ENCODE results near the gene HIP1R. TPM values are rescaled to one million over a fixed set of nuclear protein-coding genes. Genes with fewer than 3 reads are reported as not detected.
"Not testable (repeated sequence)": the region's sequence is repeated elsewhere in the genome, so short reads cannot be mapped to it uniquely, and the experiment has no call there.

Gene HIP1R
- total RNA-seq, 2 donors from 2014 or later, result 20.0 to 28.1 TPM

DNA sequence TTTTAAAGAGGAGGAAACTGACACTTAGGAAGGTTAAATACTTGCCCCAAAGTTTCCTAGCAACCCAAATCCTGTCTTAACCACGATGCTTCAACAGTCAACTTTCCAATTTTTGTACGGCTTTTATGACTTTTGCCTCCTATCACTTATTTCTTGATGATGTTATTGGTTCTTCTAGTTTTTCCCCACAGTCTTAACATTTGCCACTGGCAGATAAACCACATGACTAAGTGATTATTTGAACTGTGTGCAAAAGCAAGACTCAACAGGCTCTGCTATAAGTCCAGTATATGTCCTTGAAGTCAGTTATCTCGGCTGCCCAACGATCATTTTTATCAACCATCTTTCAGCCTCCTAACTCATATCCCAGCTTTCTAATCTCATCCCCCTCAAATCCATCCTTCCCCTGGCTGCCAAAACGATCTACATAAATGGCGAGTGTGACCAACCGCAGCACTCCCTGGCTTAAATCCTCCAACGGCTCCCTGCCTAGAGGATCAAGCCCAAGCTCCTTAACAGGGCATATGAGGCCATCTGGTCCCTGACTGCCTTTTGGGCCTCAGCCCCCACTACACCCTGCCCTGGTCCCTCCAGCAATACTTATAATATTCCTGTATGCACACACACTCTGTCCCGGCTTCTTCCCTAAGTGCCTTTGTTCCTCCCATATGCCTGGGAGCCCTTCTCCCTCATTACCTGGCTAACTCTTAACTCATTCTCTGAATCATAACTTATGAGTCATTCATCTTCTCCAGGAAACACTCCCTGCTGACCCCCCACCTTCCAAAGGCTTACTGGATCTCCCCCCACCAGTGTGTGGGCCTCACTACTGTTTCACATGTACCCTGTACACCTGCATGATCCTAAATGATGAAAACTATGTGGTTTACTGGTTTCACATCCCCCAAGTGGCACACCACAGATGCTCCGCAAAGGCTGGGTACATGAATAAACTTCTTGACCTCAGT lies 51.9 kb downstream of the HIP1R start:
- Mint-ChIP-seq H3K9me3 (no peaks in the 10 kb centered on the region), H3K4me1 (ENCODE audit: low read depth) (peaks cover 93% of the 10 kb centered on the region), H3K4me3 (peak overlapping the region; percentile 76 to 86), H3K27ac (peak overlapping the region; percentile 30), H3K36me3 (ENCODE audit: insufficient read depth in 2 of 2) (peaks cover 5 to 8% of the 10 kb centered on the region in 2 donors), H3K27me3 (ENCODE audit: low read depth) (peaks cover 32% of the 10 kb centered on the region)
- DNase-seq, result peak; percentile 77 to 81
- peak; percentile 76 for ATAC-seq (replicated peaks in 1 of 2)

DNA sequence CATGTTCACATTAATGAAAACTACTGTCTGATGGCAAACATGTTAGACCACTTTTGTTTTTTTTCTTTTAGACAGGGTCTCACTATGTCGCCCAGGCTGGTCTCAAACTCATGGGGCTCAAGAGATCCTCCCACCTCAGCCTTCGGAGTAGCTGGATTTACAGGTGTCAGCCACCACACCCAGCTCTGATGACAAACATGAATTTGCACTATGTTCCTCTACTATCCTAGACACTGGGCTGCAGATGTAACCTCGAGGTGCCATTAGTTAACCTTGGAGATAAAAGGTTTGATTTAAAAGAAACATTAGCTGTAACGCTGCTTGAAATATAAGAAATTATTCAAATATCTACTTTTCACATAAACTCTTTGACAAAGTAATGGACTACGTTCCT lies 52.6 kb downstream of the HIP1R start:
- Mint-ChIP-seq H3K27ac (peak overlapping the region; percentile 68), H3K36me3 (ENCODE audit: insufficient read depth in 2 of 2) (peaks cover 5 to 8% of the 10 kb centered on the region in 2 donors), H3K4me3 (peak overlapping the region; percentile 76 to 86), H3K9me3 (no peaks in the 10 kb centered on the region), H3K27me3 (ENCODE audit: low read depth) (peaks cover 25% of the 10 kb centered on the region), H3K4me1 (ENCODE audit: low read depth) (peaks cover 93% of the 10 kb centered on the region)
- DNase-seq (no peak), ATAC-seq (replicated peaks in 1 of 2) (peak in 1 of 2 donors; percentile 27)

DNA sequence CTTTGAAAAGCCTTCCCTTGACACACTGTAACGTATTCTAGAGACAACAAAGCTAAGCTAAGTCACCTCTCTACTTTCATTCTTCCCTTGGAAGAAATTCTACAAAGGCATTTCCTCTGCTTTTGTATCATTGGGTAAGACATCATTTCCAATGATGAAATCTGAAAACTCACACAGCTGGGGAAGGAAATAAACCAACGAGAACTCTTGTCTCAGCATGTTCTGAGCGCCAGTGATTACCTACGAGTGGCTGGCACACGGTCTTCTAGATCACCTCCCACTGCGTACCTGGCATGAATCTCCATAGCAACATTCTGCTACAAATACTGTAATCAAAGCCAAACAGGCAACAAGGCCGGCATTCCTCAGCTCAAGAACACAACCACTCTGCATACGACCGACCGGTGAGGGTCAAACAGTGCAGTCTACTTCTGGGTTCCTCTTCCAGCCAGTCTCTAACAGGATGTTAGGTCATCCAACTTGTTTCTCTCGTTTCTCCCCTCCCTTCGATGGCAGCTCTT lies 53.0 kb downstream of the HIP1R start:
- Mint-ChIP-seq H3K9me3 (no peaks in the 10 kb centered on the region), H3K4me1 (ENCODE audit: low read depth) (peaks cover 91% of the 10 kb centered on the region), H3K27ac (peak overlapping the region; percentile 68), H3K27me3 (ENCODE audit: low read depth) (peaks cover 21% of the 10 kb centered on the region), H3K36me3 (ENCODE audit: insufficient read depth in 2 of 2) (peaks cover 5 to 6% of the 10 kb centered on the region in 2 donors), H3K4me3 (peak overlapping the region; percentile 76 to 86)
- DNase-seq (peak; percentile 50 to 52), ATAC-seq (replicated peaks in 1 of 2) (peak; percentile 67 to 72)

DNA sequence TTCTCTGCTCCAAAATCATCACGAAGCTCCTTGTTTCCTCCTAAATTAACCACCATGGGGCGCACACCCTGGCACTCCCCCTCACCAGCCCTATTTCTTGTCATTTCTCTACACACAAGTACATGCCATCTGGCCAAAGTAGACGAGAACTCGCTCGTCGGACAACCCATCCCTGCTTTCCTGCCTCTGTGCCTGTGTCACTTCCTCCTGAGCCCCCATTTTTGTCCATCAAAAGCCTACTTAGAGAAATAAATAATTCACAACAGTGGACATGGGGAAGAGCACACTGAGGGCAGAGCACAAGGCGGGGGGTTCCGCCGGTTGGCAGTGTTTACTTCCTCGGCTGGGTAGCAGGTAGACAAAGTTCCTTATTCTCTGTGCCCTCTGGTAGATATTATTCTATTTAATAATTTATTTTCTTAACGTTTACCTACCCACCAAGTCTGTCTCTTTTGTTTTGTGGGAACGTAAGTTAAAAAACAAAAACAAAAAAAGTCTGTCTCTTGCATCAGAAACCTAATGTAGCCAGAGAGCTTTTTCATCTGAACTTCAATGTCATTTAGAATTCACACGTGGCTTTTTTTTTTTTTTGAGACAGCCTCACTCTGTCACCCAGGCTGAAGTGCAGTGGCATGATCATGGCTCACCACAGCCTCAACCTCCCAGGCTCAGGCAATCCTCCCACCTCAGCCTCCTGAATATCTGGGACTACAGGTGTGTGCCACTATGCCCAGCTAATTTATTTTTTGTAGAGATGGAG lies 54.7 kb downstream of the HIP1R start:
- Mint-ChIP-seq H3K27me3 (ENCODE audit: low read depth) (peaks cover 14% of the 10 kb centered on the region), H3K9me3 (no peaks in the 10 kb centered on the region), H3K4me1 (ENCODE audit: low read depth) (peaks cover 90% of the 10 kb centered on the region), H3K4me3 (peak overlapping the region; percentile 57 to 86), H3K36me3 (ENCODE audit: insufficient read depth in 2 of 2) (peaks cover under 1 to 5% of the 10 kb centered on the region in 2 donors), H3K27ac (no peak overlapping the region)
- ATAC-seq (replicated peaks in 1 of 2), result no peak
- DNase-seq, result peak in 1 of 2 donors; percentile 35

DNA sequence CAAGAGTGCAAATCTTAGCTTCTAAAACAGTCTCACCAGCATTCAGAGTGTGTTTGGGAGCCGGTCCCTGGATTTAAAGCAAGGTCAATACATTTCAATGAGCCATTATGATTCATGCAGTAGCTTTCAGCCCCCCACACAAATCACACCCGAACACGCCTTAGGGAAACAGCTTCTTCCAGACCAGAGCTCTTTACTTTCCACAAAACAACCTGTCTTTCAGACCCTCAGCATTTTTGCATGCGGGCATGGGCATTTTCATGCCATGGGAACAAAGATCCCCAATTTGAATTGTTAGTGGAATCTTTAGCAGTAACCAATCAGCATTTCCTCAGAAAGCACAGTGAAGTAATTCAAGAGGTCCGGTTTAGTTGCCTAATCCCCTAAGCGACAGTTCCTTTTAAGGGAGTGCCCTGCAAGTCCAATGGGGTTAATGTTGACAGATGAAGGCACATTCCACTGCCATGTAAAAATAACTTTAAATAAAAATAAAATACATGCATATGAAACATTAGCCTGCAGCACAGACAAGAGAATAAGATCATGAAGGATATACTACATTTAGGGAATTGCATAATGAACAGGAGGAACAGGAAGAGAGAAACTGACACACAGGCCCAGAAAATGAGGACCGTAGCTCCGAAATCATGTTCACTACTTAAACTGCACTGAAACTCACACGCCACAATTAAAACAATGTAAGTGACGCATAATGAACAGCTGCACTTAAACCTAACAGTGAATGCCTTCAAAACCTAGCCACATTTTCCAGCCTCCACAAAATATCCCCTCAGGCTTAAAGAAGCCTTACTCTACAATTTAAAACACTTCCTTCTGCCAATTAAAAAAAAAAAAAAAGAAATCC lies 56.6 kb downstream of the HIP1R start:
- ATAC-seq (replicated peaks in 1 of 2), result no peak
- Mint-ChIP-seq H3K27me3 (ENCODE audit: low read depth) (peaks cover 21% of the 10 kb centered on the region), H3K4me3 (peak overlapping the region in 1 of 2 donors; percentile 12), H3K27ac (no peak overlapping the region), H3K9me3 (no peaks in the 10 kb centered on the region), H3K36me3 (ENCODE audit: insufficient read depth in 2 of 2) (peaks cover 5 to 9% of the 10 kb centered on the region in 2 donors), H3K4me1 (ENCODE audit: low read depth) (peaks cover 97% of the 10 kb centered on the region)
- no peak for DNase-seq

DNA sequence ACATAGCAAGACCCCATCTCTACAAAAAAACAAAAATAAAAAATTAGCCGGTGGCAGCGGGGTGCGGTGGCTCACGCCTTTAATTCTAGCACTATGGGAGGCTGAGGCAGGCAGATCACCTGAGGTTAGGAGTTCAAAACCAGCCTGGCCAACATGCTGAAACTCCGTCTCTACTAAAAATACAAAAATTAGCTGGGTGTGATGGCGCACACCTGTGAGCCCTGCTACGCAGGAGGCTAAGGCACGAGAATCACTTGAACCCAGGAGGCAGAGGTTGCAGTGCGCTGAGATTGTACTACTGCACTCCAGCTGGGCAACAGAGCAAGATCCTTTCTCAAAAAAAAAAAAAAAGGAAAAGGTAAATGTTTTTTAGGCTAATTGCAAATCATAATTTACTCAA lies 57.5 kb downstream of the HIP1R start:
- not testable (repeated sequence) for H3K36me3 Mint-ChIP-seq (ENCODE audit: insufficient read depth in 2 of 2); H3K9me3 Mint-ChIP-seq; H3K27ac Mint-ChIP-seq; DNase-seq; ATAC-seq (replicated peaks in 1 of 2)
- Mint-ChIP-seq H3K4me3 (peak overlapping the region in 1 of 2 donors; percentile 12), H3K4me1 (ENCODE audit: low read depth) (peaks cover 97% of the 10 kb centered on the region), H3K27me3 (ENCODE audit: low read depth) (peaks cover 13% of the 10 kb centered on the region)

DNA sequence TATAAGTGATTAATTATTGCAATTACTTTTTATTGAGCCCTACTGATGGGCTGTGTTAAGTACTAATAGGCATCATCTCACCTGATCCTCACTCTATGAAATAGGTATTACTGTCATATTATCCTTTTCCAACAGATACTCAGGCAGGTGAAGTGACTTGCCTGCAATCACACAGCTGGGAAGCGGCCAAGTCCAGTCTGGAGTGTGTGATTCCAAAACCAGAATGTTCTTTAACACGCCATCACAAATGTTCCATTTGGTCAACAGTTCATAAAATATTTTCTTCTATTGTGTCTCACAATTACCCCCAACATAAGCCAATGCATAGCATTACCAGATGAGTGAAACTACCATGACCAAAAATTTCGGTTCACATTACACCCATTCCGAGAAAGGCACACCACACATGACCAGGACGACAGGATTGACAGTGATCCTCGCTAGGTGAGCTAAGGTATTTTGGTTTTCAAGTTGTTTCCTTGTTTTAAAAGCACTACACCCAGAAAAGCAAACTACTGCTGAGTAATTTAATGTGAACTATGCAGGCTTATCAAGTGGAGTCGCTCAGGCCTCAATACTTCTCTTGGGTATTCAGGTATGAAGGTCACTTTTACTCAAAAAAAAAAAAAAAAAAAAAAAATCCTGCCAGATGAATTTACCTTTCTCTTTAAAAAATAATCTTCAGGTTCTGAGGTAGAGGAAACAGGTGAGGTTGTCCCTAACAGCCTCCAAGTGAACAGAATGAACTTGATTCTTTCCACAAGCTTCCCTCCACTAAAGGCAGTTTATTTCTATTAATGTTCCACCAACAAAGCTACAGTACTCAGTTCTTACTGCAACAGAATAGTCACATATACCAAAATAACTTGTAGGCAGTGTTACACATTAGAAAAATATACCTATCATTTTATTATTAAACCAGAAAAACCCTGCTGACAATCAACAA lies 58.2 kb downstream of the HIP1R start:
- Mint-ChIP-seq H3K27me3 (ENCODE audit: low read depth) (peaks cover 13% of the 10 kb centered on the region), H3K4me1 (ENCODE audit: low read depth) (peaks cover 97% of the 10 kb centered on the region), H3K36me3 (ENCODE audit: insufficient read depth in 2 of 2) (peaks cover 5 to 7% of the 10 kb centered on the region in 2 donors), H3K9me3 (no peaks in the 10 kb centered on the region), H3K4me3 (peak overlapping the region; percentile 44 to 91), H3K27ac (peak overlapping the region; percentile 8)
- DNase-seq (no peak), ATAC-seq (replicated peaks in 1 of 2) (no peak)

DNA sequence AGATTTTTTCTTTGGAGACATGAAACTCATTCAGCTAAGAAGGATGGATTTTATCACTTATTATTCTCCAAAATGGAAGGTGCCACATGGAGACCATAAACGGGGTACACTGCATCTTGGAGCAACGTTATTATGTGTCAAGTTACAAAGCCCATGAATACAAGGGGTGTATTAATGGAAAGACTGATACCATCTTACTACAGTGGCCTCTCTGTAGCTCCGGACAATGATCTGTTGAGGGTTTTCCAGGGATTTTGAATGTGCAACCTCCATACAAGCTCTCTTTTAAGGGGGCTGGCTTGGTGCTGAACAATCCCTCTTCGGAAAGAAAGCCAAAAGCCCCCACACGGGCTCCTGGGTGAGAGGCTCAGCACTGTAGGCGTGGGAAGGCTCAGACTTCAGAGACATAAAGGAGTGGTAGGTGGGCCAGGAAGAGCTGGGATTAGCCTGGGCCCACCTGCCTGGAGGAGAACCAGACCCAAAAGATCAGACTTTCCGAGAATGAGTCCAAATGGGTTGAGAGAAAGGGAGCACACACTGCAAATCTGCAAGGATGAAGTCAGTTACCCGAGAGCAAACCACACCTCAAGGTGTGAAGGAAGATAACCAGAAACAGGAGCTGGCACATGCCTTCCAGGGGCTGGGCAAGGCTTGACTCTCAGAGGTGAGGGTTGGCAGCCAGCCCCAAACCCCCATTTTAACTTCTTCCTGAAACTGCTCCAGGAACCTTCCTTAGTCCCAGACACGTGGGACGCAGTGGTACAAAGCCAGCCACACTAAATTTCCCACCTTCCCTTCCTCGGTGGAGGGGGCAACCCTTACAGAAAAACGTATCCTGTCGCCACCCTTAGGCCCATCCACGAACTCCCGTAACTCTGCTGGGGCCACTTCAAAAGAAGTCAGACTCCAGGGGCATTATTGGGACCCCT lies 59.2 kb downstream of the HIP1R start:
- ATAC-seq (replicated peaks in 1 of 2), result no peak
- Mint-ChIP-seq H3K36me3 (ENCODE audit: insufficient read depth in 2 of 2) (peaks cover 5 to 7% of the 10 kb centered on the region in 2 donors), H3K9me3 (no peaks in the 10 kb centered on the region), H3K27me3 (ENCODE audit: low read depth) (peaks cover 13% of the 10 kb centered on the region), H3K4me3 (peak overlapping the region; percentile 91 to 94), H3K4me1 (ENCODE audit: low read depth) (peaks cover 97% of the 10 kb centered on the region), H3K27ac (peak overlapping the region; percentile 91)
- no peak for DNase-seq

DNA sequence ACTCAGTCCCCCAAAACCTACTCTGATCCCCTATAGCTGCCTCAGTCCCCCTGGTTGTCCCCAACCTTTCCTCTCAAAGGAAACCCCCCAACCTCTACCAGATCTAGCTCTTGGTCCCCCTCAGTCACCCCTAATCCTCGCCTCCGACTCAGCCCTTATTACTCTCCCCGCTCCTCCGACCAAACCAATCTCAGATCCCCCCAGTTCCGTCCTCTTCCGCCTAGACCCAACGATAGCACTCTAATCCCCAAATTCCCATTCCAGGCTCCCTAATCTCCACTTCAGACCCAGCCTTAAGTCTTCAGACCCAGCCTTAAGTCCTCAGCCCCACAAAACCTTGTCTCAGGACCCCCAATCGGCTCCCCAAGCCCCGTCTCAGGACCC lies 60.1 kb downstream of the HIP1R start:
- Mint-ChIP-seq H3K27me3 (ENCODE audit: low read depth) (peaks cover 13% of the 10 kb centered on the region), H3K4me3 (peak overlapping the region; percentile 91 to 94), H3K36me3 (ENCODE audit: insufficient read depth in 2 of 2) (peaks cover 5% of the 10 kb centered on the region in 2 donors), H3K27ac (peak overlapping the region; percentile 91), H3K9me3 (no peaks in the 10 kb centered on the region), H3K4me1 (ENCODE audit: low read depth) (peaks cover 97% of the 10 kb centered on the region)
- ATAC-seq (replicated peaks in 1 of 2) (no peak), DNase-seq (no peak)

DNA sequence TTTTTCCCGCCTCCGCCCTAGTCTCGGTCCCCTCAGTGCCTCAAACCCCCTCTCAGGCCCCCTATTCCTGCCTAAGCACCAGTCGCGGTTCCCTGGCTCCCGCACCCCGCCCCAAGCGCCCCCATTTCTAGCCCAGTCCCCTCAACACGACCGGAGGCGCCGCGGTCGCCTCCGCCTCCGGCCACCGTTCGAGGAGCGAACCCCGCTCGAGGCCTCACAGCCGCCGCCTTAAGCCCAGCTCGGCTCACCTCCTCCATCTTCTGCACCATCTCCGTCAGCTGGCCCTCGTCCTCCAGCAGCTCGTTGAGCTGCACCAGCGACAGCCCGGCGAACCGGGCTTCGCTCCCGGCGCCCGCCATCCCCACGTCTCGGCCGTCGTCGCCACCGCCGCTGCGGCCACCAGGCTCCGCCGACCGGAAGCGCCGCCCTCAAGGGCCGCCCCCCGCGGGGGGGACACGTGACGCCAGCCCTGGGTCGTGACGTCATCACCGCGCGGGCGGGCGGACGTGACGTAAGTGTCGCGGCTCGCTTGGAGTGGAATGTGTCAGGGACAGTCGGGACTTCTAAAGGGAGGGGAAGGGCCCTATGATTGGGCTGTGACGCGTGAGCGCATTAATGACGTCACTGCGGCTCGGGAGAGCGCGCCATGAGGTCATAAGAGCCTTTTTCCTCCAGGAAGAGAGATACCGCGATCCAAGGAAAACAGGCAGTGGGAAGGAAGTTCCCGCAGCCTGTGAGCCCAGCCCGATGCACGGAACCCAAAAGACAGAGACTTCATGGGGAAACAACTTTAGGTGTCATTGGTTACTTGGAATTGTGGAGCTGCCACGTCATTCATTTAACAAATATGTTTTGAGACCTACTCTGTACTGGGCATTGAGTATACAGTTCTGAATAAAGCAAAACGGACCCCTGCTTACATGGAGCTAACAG lies 60.7 kb downstream of the HIP1R start, which contains the start of gene VPS37B:
Gene VPS37B (minus strand): TSS at position 421 of the 933 bp plus-strand sequence. CDS start 62 bp downstream, at position 359.
- peak; percentile 66 to 67 for ATAC-seq (replicated peaks in 1 of 2)
- H3K27me3 Mint-ChIP-seq (ENCODE audit: low read depth), result peaks cover 9% of the 10 kb centered on the region
- H3K36me3 Mint-ChIP-seq (ENCODE audit: insufficient read depth in 2 of 2), result peaks cover 5% of the 10 kb centered on the region in 2 donors
- H3K4me3 Mint-ChIP-seq, result peak within 1 kb of the TSS; percentile 91 to 94
- H3K27ac Mint-ChIP-seq, result peak within 1 kb of the TSS; percentile 91
- peaks cover 97% of the 10 kb centered on the region for H3K4me1 Mint-ChIP-seq (ENCODE audit: low read depth)
- DNase-seq, result peak; percentile 82 to 95
- no peaks in the 10 kb centered on the region for H3K9me3 Mint-ChIP-seq

Measured in activated T-cell treated with anti-CD3 and anti-CD28 coated beads, Interleukin-2, amount 50 U/mL, for 72 hours (primary cell).